T-helper 2 cell (primary cell): ENCODE results near the gene TP73.

Source experiments
- DNase-seq, 5 experiments: peaks; one replicate each; pipeline versions ENCODE4 v3.0.0 to v3.0.0-alpha.2; 2012 to 2022
- total RNA-seq, 2 donors: gene quantifications; one replicate each; lab custom pipeline; 2026; lab: John Stamatoyannopoulos, UW

TP73 gene
- 0 to 0.67 reads per million in 2 donors for total RNA-seq

DNA sequence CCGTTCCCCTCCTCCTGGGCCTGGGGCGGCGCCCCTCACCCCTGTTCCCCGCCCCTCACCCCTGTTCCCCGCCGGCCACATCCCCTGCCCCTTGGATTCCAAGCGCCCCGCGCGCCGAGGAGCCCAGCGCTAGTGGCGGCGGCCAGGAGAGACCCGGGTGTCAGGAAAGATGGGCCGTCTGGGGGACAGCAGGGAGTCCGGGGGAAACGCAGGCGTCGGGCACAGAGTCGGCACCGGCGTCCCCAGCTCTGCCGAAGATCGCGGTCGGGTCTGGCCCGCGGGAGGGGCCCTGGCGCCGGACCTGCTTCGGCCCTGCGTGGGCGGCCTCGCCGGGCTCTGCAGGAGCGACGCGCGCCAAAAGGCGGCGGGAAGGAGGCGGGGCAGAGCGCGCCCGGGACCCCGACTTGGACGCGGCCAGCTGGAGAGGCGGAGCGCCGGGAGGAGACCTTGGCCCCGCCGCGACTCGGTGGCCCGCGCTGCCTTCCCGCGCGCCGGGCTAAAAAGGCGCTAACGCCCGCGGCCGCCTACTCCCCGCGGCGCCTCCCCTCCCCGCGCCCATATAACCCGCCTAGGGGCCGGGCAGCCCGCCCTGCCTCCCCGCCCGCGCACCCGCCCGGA, at the start of gene TP73:
Gene TP73 (plus strand): TSS at position 587 of the 618 bp plus-strand sequence. CDS start 29,850 bp downstream, outside the sequence.
- no peak for DNase-seq

DNA sequence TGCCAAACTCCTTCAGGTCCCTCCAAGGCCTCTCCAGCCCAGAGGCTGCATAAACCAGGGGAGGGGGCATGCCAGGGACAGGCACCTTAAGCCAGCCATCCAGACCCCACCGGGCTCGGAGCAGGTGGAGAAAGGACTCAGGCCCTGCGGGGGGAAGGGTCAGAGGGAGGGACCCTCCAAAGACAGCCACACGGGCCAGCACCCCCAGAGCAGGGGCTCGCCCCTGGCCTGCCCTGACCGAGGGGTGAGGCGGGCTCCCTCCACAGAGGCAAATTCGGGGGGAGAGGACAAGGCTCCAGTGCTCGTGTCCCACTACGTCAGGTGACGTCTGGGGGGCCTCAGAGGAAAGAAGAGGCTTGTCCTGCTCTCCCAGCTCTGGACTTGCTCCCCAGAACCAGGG, 49.2 kb upstream of the TP73 start:
- no peak for DNase-seq

DNA sequence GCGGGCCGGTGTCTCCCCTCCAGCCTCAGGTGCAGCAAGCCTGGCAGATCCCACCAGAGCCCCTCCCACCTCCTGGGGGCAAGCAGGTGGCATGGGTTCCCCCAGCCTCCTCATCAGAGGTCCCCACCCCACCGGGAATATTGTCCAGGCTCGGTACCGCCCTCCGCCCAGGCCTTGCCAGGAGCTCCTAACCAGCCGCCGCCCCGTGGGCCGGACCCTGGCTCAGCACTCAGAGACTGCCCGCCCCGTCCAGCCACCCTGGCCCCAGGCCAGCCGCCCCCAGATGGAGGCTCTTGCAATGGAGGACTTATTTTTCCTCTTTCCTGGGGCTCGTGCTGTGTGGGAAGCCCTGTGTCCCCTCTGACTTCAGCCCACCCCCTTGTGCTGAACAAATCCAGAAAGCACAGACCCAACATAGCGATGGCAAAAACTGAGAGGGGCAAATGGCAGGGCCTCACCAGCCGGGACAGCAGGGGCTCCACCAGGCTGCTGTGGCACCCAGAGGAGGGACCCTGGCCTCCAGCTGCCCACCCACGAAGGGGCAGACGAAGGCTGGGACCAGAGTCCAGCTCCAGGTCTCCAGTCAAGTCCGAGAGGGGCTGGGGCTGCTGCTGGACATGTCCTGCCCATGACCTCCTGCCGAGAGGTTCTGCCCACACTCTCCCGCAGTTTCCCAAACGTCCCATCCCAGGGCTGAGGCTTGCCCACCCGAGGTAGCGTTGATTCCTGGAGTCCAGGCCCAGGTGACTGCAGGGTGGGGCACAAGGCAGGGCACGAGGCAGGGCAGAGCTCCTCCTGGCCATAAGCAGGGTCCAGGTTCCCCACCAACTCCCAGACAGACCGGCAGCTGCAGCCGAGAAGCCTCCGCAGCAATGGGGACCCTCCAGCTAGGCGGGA, 48.5 kb upstream of the TP73 start:
- no peak for DNase-seq

DNA sequence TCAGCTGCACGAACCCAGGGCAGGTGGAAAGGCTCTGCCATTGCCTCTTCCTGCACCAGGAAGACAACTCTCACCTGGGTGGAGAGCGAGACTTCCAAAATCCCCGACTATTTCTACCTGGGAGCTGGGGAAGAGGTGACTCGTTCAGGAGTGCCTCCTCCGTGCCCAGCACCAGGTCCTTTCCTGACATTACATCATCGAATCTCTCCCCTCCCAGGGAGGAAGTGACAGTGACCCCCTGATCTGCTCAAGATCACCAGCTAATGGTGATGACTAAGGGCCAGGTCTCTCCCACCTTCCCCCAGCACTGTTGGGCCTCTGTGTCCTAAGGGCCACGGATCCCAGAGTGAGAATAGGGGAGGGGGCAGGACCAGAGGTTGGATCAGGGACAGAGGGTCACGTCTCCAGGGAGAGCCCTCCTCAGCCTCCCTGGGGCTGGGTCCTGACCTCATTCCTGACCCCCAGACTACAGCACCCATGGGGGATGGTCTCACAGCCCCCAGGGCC, 47.8 kb upstream of the TP73 start:
- DNase-seq: no peak

DNA sequence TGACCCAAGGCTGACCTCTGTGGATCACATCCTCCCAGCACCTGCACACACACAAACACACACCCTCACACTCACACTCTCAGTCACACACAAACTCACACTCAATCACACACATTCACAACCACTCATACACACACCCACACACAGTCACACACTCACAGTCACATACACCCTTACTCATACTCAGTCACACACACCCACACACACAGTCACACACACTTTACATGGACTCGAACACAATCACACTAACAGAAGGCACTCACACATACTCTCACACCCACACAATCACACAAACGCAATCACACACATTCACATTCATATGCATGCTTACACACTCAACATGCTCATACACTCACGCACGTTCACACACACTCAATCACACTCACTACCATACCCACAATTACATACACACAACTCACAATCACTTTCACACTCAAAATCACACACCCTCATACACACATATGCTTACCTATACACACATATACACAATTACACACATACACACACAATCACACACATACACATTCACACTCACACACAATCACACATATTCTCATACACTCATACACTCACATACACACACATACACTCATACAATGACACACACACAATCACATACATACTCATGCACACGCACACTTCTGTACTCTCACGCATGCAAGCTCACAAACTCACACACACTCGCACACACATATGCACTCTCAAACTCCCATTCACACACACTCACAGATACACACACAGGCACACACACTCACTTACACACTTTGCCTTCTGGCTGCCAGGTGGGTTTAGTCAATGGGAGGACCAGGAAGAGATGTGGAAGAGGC, 47.1 kb upstream of the TP73 start:
- DNase-seq: no peak

DNA sequence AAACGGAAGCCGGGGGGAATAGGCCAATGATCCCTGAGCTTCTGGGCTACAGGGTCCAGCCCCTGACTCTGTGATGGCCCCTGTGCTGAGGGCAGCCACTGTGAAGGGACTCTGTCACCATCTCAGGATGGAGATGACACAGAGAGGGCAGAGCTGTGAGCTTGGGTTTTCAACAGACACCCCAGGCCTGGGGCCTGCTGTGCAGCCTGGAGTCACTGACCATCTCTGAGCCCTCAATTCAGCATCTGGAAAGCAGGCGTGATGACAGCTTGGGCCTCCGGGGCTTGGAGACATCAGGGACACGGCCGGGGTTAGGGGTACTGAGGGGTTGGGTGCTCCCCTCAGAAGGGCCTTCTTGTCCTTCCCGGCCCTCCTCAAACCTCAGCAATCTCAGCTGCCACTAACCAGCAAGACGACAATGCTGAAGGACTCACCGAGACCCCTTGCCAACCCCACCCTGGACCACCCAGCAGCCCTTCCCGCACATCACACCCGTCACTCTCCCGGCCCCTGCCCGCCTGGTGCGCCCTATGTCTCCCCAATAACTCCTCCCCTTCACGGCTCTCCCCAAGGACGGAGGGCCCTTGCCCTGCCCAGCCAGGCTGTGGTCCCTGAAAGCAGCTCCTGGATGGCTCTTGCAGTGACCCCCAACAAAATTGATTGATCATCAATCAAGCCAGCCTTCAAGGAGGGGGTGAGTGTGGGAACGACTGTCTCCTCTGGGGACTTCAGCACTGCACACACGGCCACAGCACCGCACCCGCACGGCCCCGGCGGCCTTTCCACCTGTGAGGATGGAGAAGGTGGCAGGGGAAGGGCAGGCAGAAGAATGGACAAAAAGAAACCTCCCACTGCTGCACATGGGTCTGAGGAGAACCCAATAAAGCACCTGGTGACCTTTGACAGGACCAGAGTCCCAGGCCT, 45.3 kb upstream of the TP73 start:
- no peak for DNase-seq

DNA sequence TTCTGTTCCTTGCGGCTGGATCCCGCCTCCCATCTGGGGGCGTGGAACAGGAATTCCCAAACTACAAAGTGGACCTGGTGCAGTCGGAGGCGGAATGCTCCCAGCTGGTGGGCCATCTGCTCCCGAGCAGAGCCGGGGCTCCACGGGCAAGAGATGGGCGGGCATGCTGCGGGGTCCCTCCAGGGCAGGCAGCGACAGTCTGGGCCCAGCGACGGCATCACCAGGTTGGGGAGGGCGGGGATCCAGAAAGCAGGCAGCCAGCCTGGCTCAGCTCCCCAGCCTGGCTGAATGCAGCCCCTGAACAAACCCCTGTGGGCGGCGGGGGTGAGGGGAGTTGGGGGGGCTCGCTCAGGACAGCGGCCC, 44.6 kb upstream of the TP73 start:
- DNase-seq: no peak

DNA sequence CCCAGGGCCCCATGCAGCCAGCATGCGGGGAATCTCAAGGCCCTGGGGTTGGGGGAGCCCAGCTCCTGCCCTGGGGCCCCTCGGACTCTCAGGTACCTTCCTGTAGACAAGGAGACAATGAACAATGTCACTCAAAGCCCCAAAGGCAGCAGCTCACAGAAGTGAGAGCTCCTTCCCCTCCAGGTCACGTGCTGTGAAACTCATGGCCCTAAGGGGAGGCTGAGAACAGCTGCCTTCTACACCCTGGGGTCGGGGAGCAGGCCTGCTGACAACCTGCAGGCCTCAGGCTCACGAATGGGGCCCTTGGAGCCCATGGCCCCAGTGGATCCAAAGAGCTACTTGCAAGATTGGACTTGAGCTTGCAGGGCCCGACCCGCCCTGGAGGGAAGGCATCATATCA, 44.2 kb upstream of the TP73 start:
- no peak for DNase-seq

DNA sequence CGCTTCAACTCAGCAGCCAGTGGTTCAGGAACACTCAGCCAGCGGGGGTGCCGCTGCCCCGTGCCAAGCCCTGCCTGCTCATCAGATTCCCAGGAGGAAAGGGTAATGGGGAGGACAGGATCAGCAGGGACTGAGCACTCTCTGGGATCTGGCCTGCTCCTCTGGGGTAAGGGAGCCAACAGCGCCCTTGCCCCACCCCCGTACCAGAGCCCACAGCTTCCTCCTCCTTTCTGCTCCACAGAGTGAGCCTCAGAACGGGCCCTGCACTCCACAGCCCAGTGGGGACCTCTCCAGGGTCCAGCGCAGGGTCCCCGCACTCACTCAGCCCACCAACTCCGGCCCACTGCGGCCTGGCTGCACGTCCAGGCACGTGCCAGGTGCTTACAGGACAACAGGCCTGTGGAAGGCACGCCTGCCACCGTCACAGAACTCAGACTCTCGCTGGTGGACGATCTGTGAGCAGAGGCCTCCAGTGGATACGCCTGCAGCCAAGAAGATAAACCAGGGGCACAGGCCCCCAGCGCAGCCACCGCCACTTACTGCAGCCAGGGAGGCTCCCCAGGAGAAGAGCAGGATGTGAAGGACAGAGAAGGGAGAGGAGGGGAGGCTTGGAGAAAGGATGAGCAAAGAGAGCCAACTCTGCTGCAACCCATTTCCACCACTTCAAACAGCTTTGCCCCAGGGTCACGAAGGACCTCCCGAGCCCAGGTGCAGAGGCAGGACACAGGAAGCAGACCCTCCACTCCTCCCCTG, 43.1 kb upstream of the TP73 start:
- DNase-seq: no peak

DNA sequence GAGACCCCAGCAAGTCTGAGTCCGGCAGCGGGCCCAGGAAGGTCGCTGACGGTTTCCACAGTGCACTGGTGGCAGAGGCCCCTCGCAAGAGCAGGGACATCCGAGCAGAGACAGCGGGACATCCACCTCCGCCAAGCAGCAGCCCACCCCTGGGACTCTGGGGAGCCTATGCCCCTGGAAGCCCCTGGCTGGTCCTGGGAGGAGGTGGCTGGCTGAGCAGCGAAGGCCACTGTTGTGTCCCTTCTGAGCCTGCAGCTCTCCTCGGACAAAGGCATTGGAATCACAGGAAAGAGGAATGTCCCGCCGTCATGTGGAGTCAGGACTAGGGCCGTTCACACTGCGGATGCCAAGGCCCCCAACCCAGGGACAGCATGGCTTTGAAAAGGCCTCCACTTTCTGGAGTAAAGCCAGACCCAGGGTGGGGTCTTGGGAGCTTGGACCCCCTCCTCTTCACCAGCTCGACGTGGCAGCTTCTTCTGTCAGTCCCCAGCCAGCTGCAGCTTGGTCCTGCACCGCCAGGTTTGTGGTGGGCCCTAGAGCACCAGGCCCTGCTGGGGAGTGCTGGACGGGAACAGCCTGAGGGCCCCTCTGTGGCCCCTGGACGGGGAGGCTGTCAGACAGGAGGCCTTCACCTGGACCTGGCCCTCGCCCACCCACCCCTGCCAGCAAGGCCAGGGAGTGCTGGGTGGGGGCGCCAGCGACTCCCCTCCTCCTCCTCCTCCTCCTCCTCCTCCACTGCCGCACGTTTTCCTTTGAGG, 42.4 kb upstream of the TP73 start:
- no peak for DNase-seq

DNA sequence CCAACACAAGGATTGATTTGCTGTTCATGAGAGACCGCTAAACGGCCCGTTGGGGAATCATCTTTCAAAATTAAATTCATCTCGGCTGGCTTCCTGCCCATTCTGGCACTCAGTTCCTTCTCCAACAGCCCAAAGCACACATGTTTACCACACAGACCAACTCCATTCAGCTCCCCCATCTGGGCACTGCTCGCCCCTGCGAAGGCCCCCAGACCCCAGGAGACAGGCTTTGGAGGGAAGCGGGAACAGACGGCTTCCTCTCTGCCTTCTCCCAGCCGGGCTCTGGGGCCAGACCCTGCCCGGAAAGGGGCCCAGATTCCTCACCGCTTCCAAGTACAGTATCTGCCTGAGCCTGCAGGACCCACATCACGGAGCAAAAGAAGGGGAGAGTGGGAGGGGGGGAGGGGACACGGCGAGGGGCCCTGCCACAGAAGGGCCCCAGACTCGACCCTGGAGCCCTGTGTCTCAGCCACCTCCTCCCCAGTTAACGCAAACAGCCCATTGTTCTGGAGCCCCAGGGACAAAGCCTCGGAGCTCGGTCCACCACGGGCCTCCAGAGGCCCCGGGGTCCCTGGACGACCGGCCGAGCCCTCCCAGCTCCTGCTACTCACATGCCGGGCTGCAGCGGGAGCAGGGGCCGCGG, 41.7 kb upstream of the TP73 start:
- DNase-seq: no peak

DNA sequence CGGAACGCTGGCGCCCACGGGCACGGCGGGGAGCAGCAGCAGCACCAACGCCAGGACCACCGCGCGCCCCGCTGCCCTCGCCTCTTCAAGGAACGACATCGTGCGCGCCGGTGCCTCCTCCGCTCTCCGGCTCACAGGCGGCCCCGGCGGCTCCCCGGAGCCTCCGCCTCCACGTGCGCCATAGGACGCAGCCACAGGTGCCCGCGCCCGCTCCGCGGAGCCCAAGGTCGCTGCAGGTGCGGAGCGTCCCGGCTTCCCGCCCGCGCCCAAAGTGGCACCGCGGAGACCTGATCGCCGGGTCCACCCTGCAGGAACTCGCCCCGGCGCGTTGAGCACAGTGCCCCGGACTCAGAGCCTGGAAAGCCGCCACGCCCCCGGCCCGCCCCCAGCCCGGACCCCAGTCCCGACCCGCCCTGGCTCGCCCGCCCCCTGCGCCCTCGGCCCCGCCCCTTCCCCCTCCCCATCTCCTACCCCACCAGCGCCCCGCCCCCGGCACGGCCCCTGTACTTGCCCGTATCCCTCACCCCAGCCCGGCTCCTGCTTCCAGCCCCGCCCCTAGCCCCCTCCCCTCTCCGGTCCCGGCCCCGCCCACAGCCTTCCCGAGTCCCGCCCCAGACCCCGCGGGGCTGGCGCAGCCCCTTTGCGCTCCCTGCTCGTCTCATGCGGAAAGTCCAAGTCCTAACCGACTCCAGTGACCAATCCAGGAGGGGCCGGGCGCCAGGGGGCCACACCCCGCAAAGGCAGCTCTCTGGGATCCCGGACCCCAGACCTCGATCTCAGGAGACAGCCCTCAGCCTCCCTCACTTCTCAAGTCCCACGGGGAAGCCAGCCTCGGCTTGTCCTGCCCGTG, 40.9 kb upstream of the TP73 start, which contains the start of gene MEGF6:
Gene MEGF6 (minus strand): TSS at position 339 of the 850 bp plus-strand sequence. CDS start 240 bp downstream, at position 99.
- DNase-seq: peak; percentile 19 to 57 (median 35)

DNA sequence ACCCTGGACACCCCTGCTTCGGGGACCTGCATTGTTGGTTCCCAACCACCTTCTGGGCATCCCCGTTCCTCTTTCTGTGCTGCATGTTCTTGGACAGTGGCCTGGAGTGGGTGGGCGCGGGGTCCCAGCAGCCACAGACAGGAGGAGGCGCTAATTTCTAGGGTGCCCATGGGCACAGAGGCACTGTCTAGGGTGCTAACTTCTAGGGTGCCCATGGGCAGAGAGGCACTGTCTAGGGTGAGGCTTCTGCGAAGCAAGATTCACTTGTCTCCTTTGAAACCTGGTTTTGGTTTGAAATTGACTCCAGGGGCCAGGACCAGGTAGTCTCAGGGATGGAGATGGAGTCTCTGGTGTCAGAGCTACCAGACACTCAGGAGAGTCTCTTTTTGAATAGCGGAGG, 40.2 kb upstream of the TP73 start:
- no peak for DNase-seq

DNA sequence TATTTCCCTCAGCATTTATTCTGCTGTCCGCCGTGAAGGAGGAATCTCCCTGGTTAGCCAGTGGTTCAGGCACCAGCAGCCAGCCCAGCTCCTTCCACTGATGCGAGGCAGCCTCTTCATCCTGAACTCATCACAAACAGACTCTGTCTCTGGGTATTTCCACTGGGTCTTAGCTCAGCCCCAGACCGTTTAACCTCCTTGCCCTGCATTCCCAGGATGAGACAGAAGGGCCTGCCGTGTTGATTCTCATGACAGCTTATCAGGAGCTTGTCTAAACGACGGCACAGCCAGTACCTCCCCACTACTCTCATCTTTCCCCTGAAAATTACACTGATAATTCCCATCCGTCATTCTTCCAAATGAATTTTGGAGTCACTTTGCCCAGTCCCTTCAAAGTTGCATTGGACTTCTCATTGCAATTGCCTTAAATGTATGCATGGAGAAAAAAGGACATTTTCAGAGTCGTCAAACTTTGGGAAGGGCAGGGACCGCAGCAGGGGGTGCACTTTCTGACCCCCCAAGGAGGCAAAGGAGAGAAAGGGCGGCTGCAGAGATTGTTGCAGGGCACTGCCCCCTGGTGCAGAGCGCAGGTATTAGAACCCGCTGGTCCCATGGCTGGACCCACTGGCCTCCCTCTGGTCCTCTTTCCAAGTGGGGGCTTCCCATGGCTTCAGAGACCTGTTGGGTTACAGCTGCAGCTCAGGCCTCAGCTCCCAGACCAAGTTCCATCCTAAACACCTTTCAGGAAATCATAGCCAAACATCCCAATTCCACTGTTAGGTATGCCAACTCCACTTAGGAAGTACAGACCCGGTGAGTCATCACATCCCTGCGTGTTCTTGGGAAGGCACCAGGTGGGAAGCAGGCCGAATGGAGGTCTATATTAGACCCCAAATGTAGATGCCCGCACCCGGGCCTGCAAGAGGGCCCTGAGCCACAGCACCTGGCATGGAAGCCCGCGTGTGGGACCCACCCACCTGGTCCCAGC, 37.3 kb upstream of the TP73 start:
- no peak for DNase-seq

DNA sequence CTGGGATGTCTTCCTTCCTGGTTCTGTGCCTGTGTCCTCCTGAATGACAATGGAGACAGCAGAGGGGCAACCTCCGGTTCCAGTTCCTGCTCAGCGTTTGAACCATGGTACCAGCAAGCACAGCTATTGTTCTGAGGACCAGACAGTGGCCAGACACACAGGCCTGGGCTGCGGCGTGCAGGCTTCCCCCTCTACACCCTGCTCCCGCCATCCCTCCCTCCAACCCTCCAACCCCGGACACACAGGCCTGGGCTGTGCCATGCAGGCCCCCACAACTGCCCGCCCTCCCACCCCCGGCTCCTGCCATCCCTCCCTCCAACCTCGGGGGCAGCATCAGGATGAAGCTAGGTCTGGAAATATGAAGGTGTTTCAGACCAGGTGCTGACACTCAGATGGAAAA, 35.5 kb upstream of the TP73 start:
- no peak for DNase-seq

DNA sequence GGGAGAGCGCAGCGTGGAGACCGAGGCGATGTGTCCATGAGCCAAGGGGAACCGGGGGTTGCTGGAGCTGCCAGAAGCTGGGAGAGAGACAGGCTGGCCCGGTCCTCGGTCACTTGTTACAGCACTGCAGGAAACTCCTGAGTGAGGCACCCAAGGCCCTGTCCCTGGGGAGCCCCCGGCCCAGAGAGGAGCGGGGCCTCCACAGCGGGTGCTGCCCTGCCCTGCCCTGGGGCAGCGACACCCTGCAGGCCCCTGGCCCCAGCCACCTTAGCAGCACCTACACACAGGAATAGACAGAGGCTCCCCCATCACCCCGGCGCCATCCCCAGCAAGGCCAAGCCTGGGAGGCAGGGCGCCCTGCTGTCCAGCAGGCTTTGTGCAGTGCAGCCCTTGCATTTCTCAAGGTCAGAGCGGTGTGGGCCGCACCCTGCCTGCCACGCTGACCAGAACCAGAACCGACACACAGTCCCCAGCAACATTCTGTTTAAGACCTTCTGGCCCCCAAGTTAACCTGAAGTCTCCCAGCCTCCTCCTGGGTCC, 34.4 kb upstream of the TP73 start:
- no peak for DNase-seq

DNA sequence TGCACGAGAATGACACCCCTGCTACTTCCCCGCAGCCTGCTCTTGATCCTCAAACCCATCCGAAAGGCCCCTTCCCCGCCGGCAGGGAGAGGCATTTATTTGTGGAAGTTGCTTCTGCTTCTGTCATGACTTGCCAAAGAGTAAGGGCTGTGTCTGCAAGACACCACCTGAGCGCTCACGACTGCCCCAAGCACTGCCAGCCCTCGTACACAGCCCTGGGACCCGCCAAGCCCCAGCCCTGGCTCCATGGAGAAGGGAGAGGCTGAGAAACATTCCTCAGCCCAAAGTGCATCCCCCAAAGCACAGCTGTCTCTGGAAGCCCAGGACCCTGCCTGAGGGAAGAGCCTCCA, 33.8 kb upstream of the TP73 start:
- no peak for DNase-seq
